Activated CD4-positive, alpha-beta T cell treated with anti-CD3 and anti-CD28 coated beads, Interleukin-2, amount 10 ng/mL, durations not matched to agents 7 days and 5 days (primary cell): ENCODE results near the gene NXNL1. TPM values are rescaled to one million over a fixed set of nuclear protein-coding genes. Genes with fewer than 3 reads are reported as not detected.

ENCODE experiments used
- CTCF ChIA-PET: fragments of 350-600 bp; sonication (Branson Sonifier 250); formaldehyde crosslinking; loops from one replicate; lab custom pipeline; 2021; ENCODE audit warnings: antibody characterized with exemption; lab: Charles Lee
- POLR2A ChIA-PET: fragments of 350-600 bp; sonication (Branson Sonifier 250); formaldehyde crosslinking; loops from one replicate; lab custom pipeline; 2021; ENCODE audit warnings: antibody characterized with exemption; lab: Charles Lee
- DNase-seq: peaks from one replicate; pipeline ENCODE4 v3.0.0-alpha.2; 2020
- H3K27ac Mint-ChIP-seq: one replicate; pipeline ENCODE4 v1.8.0; 2021; ENCODE audit warnings: mild to moderate bottlenecking, moderate library complexity, mixed read lengths
- H3K27me3 Mint-ChIP-seq: one replicate; pipeline ENCODE4 v1.8.0; 2021; ENCODE audit warnings: mixed read lengths
- H3K36me3 Mint-ChIP-seq: one replicate; pipeline ENCODE4 v1.8.0; 2021; ENCODE audit warnings: low read depth, mixed read lengths
- H3K4me1 Mint-ChIP-seq: one replicate; pipeline ENCODE4 v1.8.0; 2021; ENCODE audit warnings: mixed read lengths
- H3K4me3 Mint-ChIP-seq: one replicate; pipeline ENCODE4 v1.8.0; 2021; ENCODE audit warnings: mild to moderate bottlenecking, moderate library complexity, mixed read lengths
- H3K9me3 Mint-ChIP-seq: one replicate; pipeline ENCODE4 v1.8.0; 2021; ENCODE audit warnings: mixed read lengths
- total RNA-seq, 2 experiments: library from RNA; stranded (reverse); gene quantifications; one replicate each; pipeline ENCODE4 v1.2.3, GENCODE V29; 2021

The NXNL1 gene
- total RNA-seq, 2 experiments from 2014 or later: not detected

DNA sequence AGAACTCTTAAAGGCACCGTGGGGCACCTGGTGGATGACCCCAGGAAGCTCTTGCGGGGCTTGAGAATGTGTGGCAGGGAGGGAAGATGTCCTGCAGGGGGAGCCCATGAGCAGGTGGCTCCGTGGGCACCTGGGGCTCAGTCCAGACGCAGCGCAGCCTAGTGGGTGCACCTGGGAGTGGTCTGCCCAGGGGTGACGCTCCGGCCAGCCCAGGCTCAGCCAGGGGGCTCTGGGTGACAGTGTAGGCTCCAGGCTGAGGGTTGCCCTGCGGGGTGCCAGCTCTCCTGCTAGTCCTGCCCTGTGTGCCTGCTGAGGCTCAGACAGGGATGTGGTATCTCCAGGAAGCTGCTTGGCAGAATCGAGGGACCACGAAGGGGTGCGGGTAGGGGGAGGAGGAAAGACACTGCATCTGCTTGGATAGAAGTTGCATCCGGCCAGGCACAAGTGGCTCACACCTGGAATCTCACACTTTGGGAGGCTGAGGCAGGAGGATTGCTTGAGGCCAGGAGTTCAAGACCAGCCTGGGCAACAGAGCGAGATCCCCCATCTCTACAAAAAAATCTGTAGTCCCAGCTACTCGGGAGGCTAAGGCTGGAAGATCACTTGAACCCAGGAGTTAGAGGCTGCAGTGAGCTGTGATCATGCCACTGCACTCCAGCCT lies 35.7 kb upstream of the NXNL1 start:
- Mint-ChIP-seq H3K4me3 (peak overlapping the region; percentile 27), H3K9me3 (no peaks in the 10 kb centered on the region), H3K36me3 (no peaks in the 10 kb centered on the region), H3K27ac (no peak overlapping the region), H3K27me3 (no peaks in the 10 kb centered on the region), H3K4me1 (peaks cover 30% of the 10 kb centered on the region)
- POLR2A ChIA-PET: no interaction called here
- DNase-seq: peak; percentile 86
- CTCF ChIA-PET: interaction anchor here (0.6 to 2.1 kb wide), 41 partner anchors 8 to 363 kb away, joined by 3 to 20 read pairs (median 4); partner anchors contain the start of genes BST2, PGLS and RPL18A

DNA sequence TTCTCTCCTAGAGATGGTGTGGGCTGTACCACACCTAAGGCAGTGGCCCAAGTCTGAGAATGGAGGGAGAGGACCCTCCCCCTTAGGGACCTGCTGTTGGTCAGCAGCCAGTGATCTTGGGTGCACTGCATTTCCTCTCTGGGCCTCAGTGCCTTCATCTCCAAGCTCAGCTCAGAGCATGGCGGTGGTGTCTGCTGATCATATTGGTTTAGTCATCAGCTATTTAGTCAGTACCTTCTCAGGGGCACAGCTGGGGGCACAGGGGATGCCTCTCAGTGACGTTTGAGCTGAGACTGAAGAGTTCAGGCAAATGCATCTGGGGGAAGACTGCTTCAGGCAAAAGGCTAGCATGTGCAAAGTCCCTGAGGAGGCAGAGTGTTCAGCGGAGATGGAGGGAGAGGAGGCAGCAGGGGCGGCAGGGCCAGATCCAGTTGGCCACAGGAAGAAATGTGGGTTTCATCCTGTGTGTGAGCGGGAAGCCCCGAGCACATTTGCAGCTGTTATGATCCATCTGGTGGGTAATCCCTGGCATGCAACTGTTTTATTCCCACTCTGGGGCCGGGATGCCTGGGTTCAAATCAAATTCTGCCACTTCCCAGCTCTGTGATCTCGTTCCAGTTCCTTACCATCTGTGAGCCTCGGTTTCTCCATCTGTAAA lies 35.0 kb upstream of the NXNL1 start:
- CTCF ChIA-PET: interaction anchor here (0.5 to 2.1 kb wide), 41 partner anchors 8 to 586 kb away, joined by 3 to 20 read pairs (median 4); partner anchors contain the start of genes BST2, PGLS and RPL18A
- POLR2A ChIA-PET: no interaction called here
- no peak for DNase-seq
- Mint-ChIP-seq H3K4me3 (no peak overlapping the region), H3K9me3 (no peaks in the 10 kb centered on the region), H3K27ac (no peak overlapping the region), H3K36me3 (no peaks in the 10 kb centered on the region), H3K27me3 (no peaks in the 10 kb centered on the region), H3K4me1 (peaks cover 34% of the 10 kb centered on the region)

DNA sequence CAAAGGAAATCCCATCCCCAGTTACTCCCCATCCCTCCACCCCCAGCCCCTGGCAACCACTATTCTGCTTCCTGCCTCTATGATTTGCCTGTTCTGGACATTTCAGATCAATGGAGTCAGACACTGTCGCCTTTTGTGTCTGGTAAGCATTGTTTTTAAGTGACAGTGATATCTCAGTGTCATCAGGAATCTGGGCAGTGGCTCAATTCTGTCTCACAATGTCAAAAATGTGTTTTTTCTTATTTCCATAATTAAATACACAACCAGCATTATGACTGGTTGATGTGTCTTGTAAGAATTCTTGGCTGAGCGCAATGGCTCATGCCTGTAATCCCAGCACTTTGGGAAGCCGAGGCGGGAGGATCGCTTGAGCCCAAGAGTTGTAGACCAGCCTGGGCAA lies 30.6 kb upstream of the NXNL1 start:
- no peak overlapping the region for H3K4me3 Mint-ChIP-seq
- POLR2A ChIA-PET: no interaction called here
- H3K36me3 Mint-ChIP-seq: no peaks in the 10 kb centered on the region
- no peaks in the 10 kb centered on the region for H3K9me3 Mint-ChIP-seq
- no peaks in the 10 kb centered on the region for H3K27me3 Mint-ChIP-seq
- H3K27ac Mint-ChIP-seq: no peak overlapping the region
- no peak for DNase-seq
- CTCF ChIA-PET: interaction anchor here (0.7 kb wide), 1 partner anchor 123 kb away, joined by 3 read pairs; no protein-coding TSS in a partner anchor
- peaks cover 29% of the 10 kb centered on the region for H3K4me1 Mint-ChIP-seq

GRCh38 chr19:17490411-17490810 lies 29.7 kb upstream of the NXNL1 start:
- DNase-seq: peak; percentile 62
- CTCF ChIA-PET: no interaction called here
- H3K27me3 Mint-ChIP-seq: no peaks in the 10 kb centered on the region
- H3K27ac Mint-ChIP-seq: peak overlapping the region; percentile 81
- peaks cover 24% of the 10 kb centered on the region for H3K4me1 Mint-ChIP-seq
- POLR2A ChIA-PET: no interaction called here
- H3K4me3 Mint-ChIP-seq: no peak overlapping the region
- no peaks in the 10 kb centered on the region for H3K36me3 Mint-ChIP-seq
- no peaks in the 10 kb centered on the region for H3K9me3 Mint-ChIP-seq

- ChIA-PET POLR2A (no interaction called here), CTCF (no interaction called here)
- Mint-ChIP-seq H3K9me3 (no peaks in the 10 kb centered on the region), H3K27me3 (no peaks in the 10 kb centered on the region), H3K4me3 (no peak overlapping the region), H3K4me1 (peaks cover 24% of the 10 kb centered on the region), H3K36me3 (no peaks in the 10 kb centered on the region), H3K27ac (peak overlapping the region; percentile 46)
- DNase-seq: no peak
Measured at GRCh38 chr19:17489392-17490030, 28.8 kb upstream of the NXNL1 start.

DNA sequence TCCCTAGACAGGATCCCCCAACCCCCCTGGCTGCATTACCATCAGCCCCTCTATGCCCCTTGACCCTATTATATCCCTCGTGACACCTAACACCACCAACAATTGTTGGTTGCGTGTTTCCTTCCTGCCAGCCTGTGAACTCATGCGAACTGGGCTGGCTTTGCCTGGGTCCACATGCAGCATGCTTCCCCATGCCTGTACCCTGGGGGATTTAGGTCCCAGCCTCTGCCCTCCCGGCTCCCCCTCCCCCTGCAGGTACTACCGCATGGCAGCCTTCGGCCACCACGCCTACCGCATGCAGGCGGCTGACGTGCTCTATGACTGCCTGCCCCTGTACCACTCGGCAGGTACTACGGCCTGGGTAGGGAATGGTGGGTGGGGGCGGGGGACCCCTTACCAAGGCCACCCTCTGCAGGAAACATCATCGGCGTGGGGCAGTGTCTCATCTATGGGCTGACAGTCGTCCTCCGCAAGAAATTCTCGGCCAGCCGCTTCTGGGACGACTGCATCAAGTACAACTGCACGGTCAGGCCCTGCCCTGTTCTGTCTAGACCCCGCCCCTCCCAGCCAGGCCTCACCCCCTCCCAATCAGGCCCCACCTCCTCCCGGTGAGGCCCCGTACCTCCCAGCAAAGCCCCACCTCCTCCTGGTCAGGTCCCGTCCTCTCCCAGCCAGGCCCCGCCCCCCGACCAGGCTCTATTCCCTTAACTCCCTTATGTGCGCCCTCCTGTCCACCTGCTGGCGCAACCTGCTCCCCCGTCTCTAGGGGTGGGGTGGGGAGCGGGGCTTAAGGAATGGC lies 28.1 kb upstream of the NXNL1 start:
- Mint-ChIP-seq H3K4me3 (no peak overlapping the region), H3K36me3 (no peaks in the 10 kb centered on the region), H3K4me1 (peaks cover 24% of the 10 kb centered on the region), H3K27me3 (no peaks in the 10 kb centered on the region), H3K9me3 (no peaks in the 10 kb centered on the region), H3K27ac (no peak overlapping the region)
- no peak for DNase-seq
- POLR2A ChIA-PET: no interaction called here
- CTCF ChIA-PET: interaction anchor here (1.5 kb wide), 1 partner anchor 8 kb away, joined by 5 read pairs; no protein-coding TSS in a partner anchor

DNA sequence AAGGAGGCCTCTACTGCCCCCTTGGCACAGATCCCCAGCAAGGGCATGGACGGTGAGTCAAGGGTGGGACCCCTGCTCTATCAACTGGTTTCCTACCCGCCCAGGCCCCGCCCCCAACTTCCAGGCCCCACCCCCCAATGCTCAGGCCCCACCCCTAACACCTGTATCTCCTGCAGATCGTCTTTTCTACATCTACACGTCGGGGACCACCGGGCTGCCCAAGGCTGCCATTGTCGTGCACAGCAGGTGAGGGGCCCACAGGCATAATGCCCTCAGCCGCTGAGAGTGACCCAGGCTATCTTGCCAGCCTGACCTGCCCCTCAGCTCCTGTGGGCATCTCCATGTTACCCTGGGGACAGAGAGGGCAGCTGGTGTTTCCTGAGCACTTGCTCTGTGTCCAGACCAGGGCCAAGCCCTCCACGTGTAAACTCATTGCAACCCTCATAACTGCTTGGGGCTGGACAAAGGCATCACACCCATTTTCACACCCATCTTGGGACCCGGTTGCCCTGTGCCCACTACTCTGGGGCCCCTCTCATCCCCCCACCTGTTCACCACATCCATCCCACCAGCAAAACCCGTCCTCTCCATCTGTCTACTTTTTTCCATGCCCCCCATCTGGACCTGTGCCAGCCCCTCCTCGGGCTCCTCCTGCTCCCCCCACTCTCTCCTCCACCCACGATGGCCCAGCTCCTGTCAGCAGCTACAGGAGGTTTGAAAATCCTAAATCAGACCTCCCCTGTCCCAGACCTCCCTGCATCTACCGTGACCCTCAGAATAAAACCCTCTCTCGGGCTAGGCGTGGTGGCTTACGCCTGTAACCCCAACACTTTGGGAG lies 26.8 kb upstream of the NXNL1 start:
- H3K9me3 Mint-ChIP-seq: no peaks in the 10 kb centered on the region
- H3K4me3 Mint-ChIP-seq: no peak overlapping the region
- peak overlapping the region; percentile 9 for H3K27ac Mint-ChIP-seq
- DNase-seq: no peak
- H3K36me3 Mint-ChIP-seq: no peaks in the 10 kb centered on the region
- POLR2A ChIA-PET: no interaction called here
- H3K27me3 Mint-ChIP-seq: no peaks in the 10 kb centered on the region
- H3K4me1 Mint-ChIP-seq: peaks cover 24% of the 10 kb centered on the region
- CTCF ChIA-PET: interaction anchor here (1.5 kb wide), 1 partner anchor 9 kb away, joined by 5 read pairs; no protein-coding TSS in a partner anchor

DNA sequence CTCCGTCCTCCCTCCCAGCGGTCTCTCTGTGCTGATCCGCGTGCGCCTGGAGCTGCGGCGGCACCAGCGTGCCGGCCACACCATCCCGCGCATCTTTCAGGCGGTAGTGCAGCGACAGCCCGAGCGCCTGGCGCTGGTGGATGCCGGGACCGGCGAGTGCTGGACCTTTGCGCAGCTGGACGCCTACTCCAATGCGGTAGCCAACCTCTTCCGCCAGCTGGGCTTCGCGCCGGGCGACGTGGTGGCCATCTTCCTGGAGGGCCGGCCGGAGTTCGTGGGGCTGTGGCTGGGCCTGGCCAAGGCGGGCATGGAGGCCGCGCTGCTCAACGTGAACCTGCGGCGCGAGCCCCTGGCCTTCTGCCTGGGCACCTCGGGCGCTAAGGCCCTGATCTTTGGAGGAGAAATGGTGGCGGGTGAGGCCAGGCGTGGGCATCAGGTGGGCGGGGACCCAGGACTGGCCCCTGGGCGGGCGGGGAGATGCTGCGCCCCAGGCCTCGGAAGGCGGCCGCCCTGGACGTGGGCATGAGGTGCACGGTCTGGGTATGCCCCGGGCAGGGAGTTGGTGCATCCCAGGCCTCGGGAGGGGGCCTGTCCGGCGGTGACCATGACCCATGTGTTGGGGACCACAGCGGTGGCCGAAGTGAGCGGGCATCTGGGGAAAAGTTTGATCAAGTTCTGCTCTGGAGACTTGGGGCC lies 26.0 kb upstream of the NXNL1 start:
- no peak for DNase-seq
- Mint-ChIP-seq H3K36me3 (no peaks in the 10 kb centered on the region), H3K9me3 (no peaks in the 10 kb centered on the region), H3K27me3 (no peaks in the 10 kb centered on the region), H3K27ac (no peak overlapping the region), H3K4me3 (no peak overlapping the region), H3K4me1 (peaks cover 24% of the 10 kb centered on the region)
- ChIA-PET CTCF (interaction anchor here (0.6 to 1.6 kb wide), 2 partner anchors 10 to 69 kb away, joined by 3 to 6 read pairs; no protein-coding TSS in a partner anchor), POLR2A (no interaction called here)

DNA sequence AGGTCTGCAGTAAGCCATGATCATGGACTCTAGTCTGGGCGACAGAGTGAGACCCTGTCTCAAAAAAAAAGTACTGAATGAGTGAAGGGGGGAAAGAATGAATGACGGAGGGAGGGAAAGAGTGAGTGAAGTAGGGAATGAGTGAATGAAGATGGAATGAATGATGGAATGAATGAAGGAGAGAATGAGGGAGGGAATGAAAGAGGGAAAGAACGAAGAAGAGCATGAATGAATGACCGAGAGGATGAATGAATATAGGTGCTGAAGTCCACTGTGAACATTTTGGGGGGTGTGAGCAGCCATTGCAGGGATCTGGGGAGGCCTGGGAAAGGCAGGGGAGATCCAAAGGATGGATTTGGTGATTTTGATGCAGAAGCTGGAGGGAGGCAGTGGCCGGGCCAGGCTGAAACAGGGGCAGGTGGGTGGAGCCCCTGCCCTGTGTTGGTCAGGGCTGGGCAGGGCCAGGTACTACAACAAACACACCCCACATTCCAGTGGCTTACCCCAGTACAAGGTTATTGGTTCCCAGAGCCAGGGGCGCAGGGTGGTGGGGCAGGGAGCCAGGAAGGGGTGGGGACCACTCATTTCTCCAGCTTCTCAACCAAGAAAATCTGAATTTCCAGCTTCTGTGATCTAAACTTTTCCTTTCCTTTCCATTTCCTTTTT lies 23.9 kb upstream of the NXNL1 start:
- H3K36me3 Mint-ChIP-seq: no peaks in the 10 kb centered on the region
- ChIA-PET POLR2A (no interaction called here), CTCF (interaction anchor here (0.6 kb wide), 1 partner anchor 128 kb away, joined by 3 read pairs; no protein-coding TSS in a partner anchor)

GRCh38 chr19:17483605-17484002 lies 22.9 kb upstream of the NXNL1 start:
- Mint-ChIP-seq H3K27ac (no peak overlapping the region), H3K27me3 (no peaks in the 10 kb centered on the region), H3K9me3 (no peaks in the 10 kb centered on the region), H3K4me3 (no peak overlapping the region), H3K4me1 (no peaks in the 10 kb centered on the region), H3K36me3 (no peaks in the 10 kb centered on the region)
- CTCF ChIA-PET: interaction anchor here (3.7 kb wide), 1 partner anchor 13 kb away, joined by 20 read pairs; no protein-coding TSS in a partner anchor
- no peak for DNase-seq
- POLR2A ChIA-PET: no interaction called here

More for the DNA sequence above, 23.9 kb upstream of the NXNL1 start:
- no peaks in the 10 kb centered on the region for H3K27me3 Mint-ChIP-seq
- H3K4me1 Mint-ChIP-seq: peaks cover 7% of the 10 kb centered on the region
- DNase-seq: no peak
- H3K27ac Mint-ChIP-seq: no peak overlapping the region
- no peak overlapping the region for H3K4me3 Mint-ChIP-seq
- no peaks in the 10 kb centered on the region for H3K9me3 Mint-ChIP-seq
